Activated CD4-positive, alpha-beta T cell treated with anti-CD3 and anti-CD28 coated beads, Interleukin-2, amount 10 ng/mL, durations not matched to agents 24 days and 14 days (primary cell): ENCODE data around the gene CUBN. TPM values are rescaled to one million over a fixed set of nuclear protein-coding genes. Genes with fewer than 3 reads are reported as not detected.

ENCODE experiments used
- DNase-seq: peaks from one replicate; pipeline ENCODE4 v3.0.0; 2022
- H3K27ac Mint-ChIP-seq: one replicate; pipeline ENCODE4 v1.8.0; 2022; ENCODE audit warnings: mild to moderate bottlenecking, mixed read lengths
- H3K27me3 Mint-ChIP-seq: one replicate; pipeline ENCODE4 v1.8.0; 2022; ENCODE audit warnings: mixed read lengths
- H3K36me3 Mint-ChIP-seq: one replicate; pipeline ENCODE4 v1.8.0; 2022; ENCODE audit warnings: low read depth, mild to moderate bottlenecking, mixed read lengths
- H3K4me1 Mint-ChIP-seq: one replicate; pipeline ENCODE4 v1.8.0; 2021; ENCODE audit warnings: mixed read lengths
- H3K4me3 Mint-ChIP-seq: one replicate; pipeline ENCODE4 v1.8.0; 2022; ENCODE audit warnings: mild to moderate bottlenecking, moderate library complexity, mixed read lengths
- H3K9me3 Mint-ChIP-seq: one replicate; pipeline ENCODE4 v1.8.0; 2021; ENCODE audit warnings: mixed read lengths
- intact Hi-C: fragments of 100-400 bp; cut with micrococcal nuclease; formaldehyde crosslinking; loops from one replicate; pipeline ENCODE4 v1.15.1; 2023
- total RNA-seq: library from RNA; stranded (reverse); gene quantifications from 2 replicates; pipeline ENCODE4 v1.2.3, GENCODE V29; 2022

The CUBN gene
- total RNA-seq, 1 donor from 2014 or later: 0.07 TPM

DNA sequence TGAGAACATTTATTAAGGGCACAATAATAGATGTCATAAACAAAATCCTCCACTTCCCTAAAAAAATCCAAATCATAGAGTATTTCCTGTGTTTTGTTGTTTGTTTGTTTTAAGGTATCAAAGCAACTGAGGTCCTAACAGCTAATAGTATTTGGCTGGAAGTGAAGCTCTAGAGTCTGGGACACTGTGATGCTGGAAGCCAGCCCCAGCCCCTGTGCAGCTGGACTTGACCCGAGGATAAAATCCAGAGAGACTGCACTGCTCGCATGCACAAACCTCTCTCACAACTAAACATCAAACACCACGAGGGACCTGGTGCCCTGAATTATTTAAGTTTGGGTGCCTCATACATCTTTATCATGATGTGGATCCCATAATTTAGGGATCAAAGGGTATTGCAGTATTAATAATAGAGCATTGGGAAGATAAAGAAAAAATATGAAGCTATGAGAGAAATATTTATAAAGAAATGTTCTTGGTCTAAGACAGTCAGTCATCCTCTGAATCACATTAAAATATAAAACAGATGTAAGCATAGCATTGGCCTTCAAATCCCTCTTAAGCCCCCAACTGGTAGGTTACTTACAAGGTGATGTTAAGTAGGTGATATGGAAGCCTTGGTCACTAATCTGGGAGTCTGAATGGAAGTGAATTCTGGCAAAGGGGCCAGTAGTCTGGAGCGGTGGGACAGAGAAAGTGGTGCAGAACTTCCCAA, 44.4 kb downstream of the CUBN start:
- no peak overlapping the region for H3K27ac Mint-ChIP-seq
- no peaks in the 10 kb centered on the region for H3K36me3 Mint-ChIP-seq
- DNase-seq: no peak
- no peak overlapping the region for H3K4me3 Mint-ChIP-seq
- intact Hi-C loops: no loop called here
- no peaks in the 10 kb centered on the region for H3K4me1 Mint-ChIP-seq
- H3K27me3 Mint-ChIP-seq: peaks cover 7% of the 10 kb centered on the region
- no peaks in the 10 kb centered on the region for H3K9me3 Mint-ChIP-seq

DNA sequence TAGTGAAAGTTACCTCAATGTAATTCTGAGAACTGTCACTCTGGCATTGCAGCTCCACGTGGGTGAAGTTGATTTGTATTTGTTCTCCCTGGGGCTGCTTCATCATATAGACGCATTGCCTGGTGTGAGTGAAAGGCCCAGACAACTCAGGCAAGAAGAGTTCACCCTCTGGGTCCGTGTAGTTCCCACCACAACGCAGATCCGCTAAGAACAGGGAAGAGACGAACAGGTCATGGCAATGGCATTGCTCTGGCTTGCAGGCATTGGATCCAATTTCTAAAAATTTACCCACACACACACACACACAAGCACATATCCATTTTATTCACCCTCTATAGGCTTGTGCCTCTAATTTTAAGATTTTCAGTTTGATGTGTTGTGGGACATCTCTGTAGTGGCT, 45.4 kb downstream of the CUBN start:
- Mint-ChIP-seq H3K4me1 (peaks cover 2% of the 10 kb centered on the region), H3K9me3 (no peaks in the 10 kb centered on the region), H3K4me3 (no peak overlapping the region), H3K36me3 (no peaks in the 10 kb centered on the region), H3K27ac (no peak overlapping the region), H3K27me3 (peaks cover 7% of the 10 kb centered on the region)
- DNase-seq: no peak
- intact Hi-C loops: no loop called here

- no peak for DNase-seq
- intact Hi-C loops: no loop called here
- H3K27ac Mint-ChIP-seq: no peak overlapping the region
- H3K4me3 Mint-ChIP-seq: no peak overlapping the region
- H3K9me3 Mint-ChIP-seq: no peaks in the 10 kb centered on the region
- H3K36me3 Mint-ChIP-seq: no peaks in the 10 kb centered on the region
- peaks cover 4% of the 10 kb centered on the region for H3K27me3 Mint-ChIP-seq
- peaks cover 4% of the 10 kb centered on the region for H3K4me1 Mint-ChIP-seq
Measured at GRCh38 chr10:17081431-17081830, 48.2 kb downstream of the CUBN start.

DNA sequence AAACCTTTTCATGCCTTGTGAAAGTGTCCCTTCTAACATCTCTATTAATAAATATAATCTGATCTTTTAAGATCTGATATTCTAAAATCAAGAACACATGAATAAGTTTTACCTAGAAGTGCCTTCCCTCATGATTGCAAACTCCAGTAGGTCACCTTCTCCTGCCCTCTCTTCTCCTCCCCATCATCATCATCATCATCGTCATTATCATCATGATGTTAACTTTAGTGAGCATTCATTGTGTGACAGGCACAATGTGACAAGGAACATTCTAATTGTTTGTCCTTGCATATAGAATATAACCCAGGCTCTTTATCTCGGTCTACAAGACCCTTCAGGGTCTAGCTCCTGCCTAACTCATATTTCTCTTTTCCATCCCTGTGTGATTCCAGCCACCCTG, 51.7 kb downstream of the CUBN start:
- peaks cover 2% of the 10 kb centered on the region for H3K27me3 Mint-ChIP-seq
- no peak overlapping the region for H3K27ac Mint-ChIP-seq
- peaks cover 6% of the 10 kb centered on the region for H3K4me1 Mint-ChIP-seq
- H3K36me3 Mint-ChIP-seq: no peaks in the 10 kb centered on the region
- intact Hi-C loops: no loop called here
- no peak overlapping the region for H3K4me3 Mint-ChIP-seq
- no peak for DNase-seq
- H3K9me3 Mint-ChIP-seq: no peaks in the 10 kb centered on the region

DNA sequence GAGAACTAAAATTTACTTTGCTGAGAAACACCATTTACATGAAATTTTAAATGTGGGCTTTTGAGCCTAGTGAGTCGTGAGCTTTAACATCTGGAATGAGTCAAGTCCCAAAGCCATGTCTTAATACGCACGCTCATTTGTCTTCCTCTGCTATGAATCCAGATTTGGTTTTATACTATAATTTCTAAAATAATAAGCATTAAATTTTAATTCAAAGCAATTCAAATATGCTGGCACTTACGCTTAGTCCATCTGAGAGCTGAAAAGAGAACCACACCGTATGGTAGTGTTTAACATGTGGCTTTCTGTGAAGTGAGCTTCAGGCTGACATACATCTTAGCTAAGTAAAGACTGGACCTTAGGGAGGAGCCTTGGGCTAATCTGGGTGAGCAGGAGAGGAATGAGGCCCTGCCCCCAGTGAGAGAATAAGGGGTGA, 52.2 kb downstream of the CUBN start:
- Mint-ChIP-seq H3K27me3 (peaks cover 2% of the 10 kb centered on the region), H3K27ac (no peak overlapping the region), H3K4me1 (peaks cover 6% of the 10 kb centered on the region), H3K4me3 (no peak overlapping the region), H3K36me3 (no peaks in the 10 kb centered on the region), H3K9me3 (no peaks in the 10 kb centered on the region)
- intact Hi-C loops: no loop called here
- no peak for DNase-seq

DNA sequence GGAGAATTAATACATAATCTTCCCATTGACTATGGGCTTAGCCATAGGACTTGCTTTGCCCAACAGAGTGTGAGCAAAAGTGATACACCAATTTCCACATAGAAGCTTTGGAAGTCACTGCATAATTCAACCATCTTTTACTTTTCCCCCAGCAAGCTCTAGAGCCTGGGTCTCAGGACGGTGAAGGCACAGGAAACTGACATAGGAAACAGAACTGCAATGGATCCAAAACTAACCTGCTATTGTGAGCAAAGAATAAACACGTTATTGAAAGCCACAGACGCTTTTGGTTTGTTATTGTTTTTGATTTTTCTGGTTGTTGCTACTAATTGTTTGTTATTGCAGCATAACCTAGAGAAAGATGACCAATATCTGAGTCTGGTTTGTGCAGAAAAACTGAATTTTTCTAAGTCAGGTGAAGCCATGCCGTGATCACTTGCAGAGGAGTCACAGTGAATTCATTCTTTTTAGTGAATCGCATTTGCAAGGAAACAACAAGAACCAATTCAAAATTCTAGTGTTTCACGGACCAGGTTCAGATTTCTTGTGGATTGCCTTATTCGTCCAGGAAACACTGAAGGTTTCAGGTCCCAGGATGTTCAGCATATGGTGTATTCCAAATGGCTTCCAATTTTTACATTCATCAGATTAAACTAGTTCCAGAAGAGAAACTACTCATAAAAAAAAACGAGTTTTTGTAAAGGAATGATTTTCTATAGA, 52.8 kb downstream of the CUBN start:
- Mint-ChIP-seq H3K36me3 (no peaks in the 10 kb centered on the region), H3K27me3 (no peaks in the 10 kb centered on the region), H3K4me1 (peaks cover 6% of the 10 kb centered on the region), H3K27ac (no peak overlapping the region), H3K9me3 (no peaks in the 10 kb centered on the region), H3K4me3 (no peak overlapping the region)
- intact Hi-C loops: no loop called here
- no peak for DNase-seq

- Mint-ChIP-seq H3K4me3 (no peak overlapping the region), H3K4me1 (peaks cover 6% of the 10 kb centered on the region), H3K27me3 (peaks cover under 1% of the 10 kb centered on the region), H3K27ac (no peak overlapping the region), H3K9me3 (no peaks in the 10 kb centered on the region), H3K36me3 (no peaks in the 10 kb centered on the region)
- DNase-seq: no peak
- intact Hi-C loops: no loop called here
Measured at GRCh38 chr10:17075533-17076359, 53.9 kb downstream of the CUBN start.

DNA sequence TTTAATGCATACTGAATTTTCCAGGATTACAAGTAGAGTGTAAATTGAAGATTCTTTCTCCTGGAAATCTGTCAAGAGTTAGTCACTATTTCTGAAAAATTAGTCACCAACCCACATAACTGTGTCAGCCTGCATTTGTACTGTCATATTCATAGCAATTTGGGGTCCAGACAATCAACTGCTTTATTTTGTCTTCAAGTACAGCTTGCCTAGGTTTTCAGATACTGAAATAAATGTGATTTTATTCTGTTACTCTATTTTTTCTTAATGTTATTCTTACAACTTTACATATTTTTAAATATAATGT, 55.1 kb downstream of the CUBN start:
- intact Hi-C loops: no loop called here
- no peak overlapping the region for H3K27ac Mint-ChIP-seq

GRCh38 chr10:17073725-17074540, 55.7 kb downstream of the CUBN start:
- Mint-ChIP-seq H3K4me1 (peaks cover 4% of the 10 kb centered on the region), H3K36me3 (no peaks in the 10 kb centered on the region), H3K9me3 (no peaks in the 10 kb centered on the region), H3K4me3 (no peak overlapping the region), H3K27ac (no peak overlapping the region), H3K27me3 (peaks cover 2% of the 10 kb centered on the region)
- DNase-seq: no peak
- intact Hi-C loops: no loop called here

More for the DNA sequence above, 55.1 kb downstream of the CUBN start:
- no peak for DNase-seq
- no peaks in the 10 kb centered on the region for H3K9me3 Mint-ChIP-seq
- peaks cover 4% of the 10 kb centered on the region for H3K4me1 Mint-ChIP-seq
- H3K4me3 Mint-ChIP-seq: no peak overlapping the region
- no peaks in the 10 kb centered on the region for H3K36me3 Mint-ChIP-seq
- H3K27me3 Mint-ChIP-seq: peaks cover 2% of the 10 kb centered on the region

DNA sequence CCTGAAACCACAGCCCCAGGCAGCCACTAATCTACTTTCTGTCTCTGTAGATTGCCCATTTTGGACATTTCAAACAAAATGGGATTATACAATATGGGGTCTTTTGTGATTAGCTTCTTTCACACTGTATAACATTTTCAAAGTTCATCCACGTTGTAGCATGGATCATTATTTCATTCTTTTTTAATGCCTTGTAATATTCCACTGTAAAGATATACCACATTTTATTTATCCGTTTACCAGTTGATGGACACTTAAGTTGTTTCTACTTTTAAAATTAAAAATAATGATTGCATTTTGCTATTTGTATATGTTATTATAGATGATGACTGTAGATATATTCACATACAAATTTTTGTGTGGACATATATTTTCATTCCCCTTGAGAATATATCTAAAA, 60.7 kb downstream of the CUBN start:
- Mint-ChIP-seq H3K4me3 (no peak overlapping the region), H3K36me3 (no peaks in the 10 kb centered on the region), H3K4me1 (peaks cover 15% of the 10 kb centered on the region), H3K27ac (no peak overlapping the region), H3K9me3 (peaks cover 5% of the 10 kb centered on the region), H3K27me3 (peaks cover 7% of the 10 kb centered on the region)
- intact Hi-C loops: loop anchor here (5.0 kb wide), 1 partner anchor 73 kb away; no protein-coding TSS in a partner anchor
- no peak for DNase-seq

- Mint-ChIP-seq H3K27me3 (peaks cover 7% of the 10 kb centered on the region), H3K9me3 (peaks cover 5% of the 10 kb centered on the region), H3K27ac (no peak overlapping the region), H3K4me3 (peak overlapping the region; percentile 1), H3K36me3 (no peaks in the 10 kb centered on the region), H3K4me1 (peaks cover 15% of the 10 kb centered on the region)
- intact Hi-C loops: loop anchor here (5.0 kb wide), 1 partner anchor 75 kb away; no protein-coding TSS in a partner anchor
- no peak for DNase-seq
Measured at GRCh38 chr10:17067376-17068264, 62.0 kb downstream of the CUBN start.

DNA sequence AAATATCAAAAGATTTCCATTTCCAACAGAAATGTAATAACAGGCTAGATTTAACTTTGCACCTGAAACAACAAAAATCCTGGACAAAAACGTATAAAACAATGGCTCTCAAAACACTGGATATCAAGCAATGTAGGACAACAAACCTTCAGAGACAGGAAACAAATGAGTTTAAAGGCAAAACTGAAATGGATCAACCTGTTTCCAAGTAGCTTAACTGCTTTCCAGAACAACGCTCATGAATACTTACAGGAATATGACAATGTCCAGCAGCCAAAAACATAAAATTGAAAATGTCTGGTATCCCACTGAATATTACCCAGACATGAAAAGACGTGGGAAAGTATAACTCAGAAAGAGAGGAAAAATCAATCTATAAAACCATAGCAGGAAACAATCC, 62.8 kb downstream of the CUBN start:
- Mint-ChIP-seq H3K9me3 (peaks cover 5% of the 10 kb centered on the region), H3K36me3 (no peaks in the 10 kb centered on the region), H3K27me3 (peaks cover 7% of the 10 kb centered on the region), H3K4me3 (no peak overlapping the region), H3K4me1 (peaks cover 20% of the 10 kb centered on the region), H3K27ac (no peak overlapping the region)
- intact Hi-C loops: loop anchor here (5.0 kb wide), 1 partner anchor 75 kb away; no protein-coding TSS in a partner anchor
- no peak for DNase-seq
